WI38 (cell line): ENCODE measurements around the gene CTSZ.

Experiments used
- H3K4me3 ChIP-seq: 2 replicates; pipeline ENCODE4 v1.5.1; 2011; ENCODE audit warnings: low read depth, mild to moderate bottlenecking, control low read depth, low read length
- TF ChIP-seq, protein P1 (sequence below): IDR thresholded peaks from 2 replicates; pipeline ENCODE4 v1.5.1; 2012; ENCODE audit warnings: low read depth, mild to moderate bottlenecking, control low read depth, low read length

CTSZ gene

DNA sequence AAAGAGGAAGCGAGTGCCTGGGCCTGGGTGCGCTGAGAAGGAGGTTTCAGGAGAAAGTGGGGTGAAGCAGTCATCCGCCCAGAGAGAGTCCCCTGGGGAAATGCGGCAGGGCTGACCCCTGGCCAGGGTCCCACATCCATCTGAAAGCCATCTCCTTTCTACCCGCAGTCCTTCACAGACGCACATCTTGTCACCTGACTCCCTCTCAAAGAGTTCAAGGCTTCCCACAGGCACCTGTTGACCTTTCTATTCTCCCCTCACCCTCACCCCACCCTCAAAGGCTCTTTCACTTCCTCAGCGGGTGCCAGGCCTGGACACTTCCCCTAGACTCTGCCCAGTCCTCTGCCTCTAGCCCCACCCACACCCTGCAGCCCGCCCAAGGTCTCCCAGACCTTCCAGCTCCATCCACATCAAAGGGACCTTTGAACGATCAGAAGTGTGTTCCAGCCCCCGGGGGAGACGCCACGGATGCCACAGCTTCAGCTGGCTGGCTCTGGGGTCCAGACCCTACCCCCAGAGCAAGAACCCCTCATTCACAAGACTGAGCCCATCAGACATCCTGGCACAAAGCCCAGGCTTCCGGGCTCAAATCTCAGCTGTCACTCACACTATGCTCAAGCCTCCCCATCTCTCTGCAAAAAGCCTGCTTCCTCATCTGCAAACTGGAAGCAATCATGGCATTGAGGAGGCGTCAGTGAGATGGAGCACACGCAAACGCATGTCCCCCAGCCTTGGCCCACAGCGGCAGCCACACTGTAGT lies 2.1 kb downstream of the CTSZ start:
- H3K4me3 ChIP-seq = no peak overlapping the region; the same call in 1 of the 2 replicates
- TF ChIP-seq, protein P1, sequence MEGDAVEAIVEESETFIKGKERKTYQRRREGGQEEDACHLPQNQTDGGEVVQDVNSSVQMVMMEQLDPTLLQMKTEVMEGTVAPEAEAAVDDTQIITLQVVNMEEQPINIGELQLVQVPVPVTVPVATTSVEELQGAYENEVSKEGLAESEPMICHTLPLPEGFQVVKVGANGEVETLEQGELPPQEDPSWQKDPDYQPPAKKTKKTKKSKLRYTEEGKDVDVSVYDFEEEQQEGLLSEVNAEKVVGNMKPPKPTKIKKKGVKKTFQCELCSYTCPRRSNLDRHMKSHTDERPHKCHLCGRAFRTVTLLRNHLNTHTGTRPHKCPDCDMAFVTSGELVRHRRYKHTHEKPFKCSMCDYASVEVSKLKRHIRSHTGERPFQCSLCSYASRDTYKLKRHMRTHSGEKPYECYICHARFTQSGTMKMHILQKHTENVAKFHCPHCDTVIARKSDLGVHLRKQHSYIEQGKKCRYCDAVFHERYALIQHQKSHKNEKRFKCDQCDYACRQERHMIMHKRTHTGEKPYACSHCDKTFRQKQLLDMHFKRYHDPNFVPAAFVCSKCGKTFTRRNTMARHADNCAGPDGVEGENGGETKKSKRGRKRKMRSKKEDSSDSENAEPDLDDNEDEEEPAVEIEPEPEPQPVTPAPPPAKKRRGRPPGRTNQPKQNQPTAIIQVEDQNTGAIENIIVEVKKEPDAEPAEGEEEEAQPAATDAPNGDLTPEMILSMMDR = no peak

DNA sequence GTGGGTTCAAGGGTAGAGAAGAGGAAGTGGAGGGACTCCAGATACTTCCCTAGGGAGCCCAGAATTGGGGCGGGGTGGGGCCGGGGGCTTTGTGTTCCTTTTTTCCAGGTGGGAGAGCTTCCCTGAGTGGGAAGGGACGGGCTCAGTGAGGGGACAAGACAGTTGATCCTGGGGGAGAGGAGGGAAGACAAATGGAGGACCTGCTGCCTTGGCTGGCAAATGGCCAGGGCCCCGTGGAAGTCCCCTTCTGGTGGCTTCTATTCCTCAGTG lies 2.6 kb downstream of the CTSZ start:
- TF ChIP-seq, protein P1 = no peak
- no peak overlapping the region for H3K4me3 ChIP-seq

DNA sequence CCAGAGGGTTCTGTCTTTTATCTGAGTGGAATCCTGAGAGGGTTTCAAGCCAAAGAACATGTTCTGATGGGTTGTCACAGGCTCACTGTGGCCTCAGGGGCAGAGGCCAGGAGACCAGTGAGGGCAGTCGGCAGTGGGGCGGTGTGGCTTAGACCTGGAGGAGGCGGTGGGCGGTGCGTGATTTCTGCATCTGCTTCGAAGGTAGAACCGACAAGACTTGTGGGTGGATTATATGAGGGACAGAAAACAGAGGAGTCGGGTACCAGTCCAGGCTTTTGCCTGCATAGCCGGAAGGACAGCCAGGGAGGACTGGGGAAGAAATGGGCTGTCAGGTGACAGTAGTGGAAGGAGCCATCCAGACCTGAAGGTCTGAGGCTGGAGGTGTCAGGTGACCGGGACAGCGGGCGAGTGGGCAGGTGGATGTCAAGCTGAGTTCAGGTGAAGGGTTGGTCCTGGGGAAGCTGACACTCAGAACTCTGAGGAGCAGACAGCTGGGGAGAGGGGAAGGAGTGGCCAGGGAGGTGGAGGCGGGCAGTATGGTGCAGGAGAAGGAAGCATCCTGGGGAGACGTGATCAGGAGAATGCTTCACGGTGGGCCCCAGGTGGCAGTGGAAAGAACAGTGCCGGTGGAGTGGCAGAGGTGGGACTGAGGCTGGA lies 3.1 kb downstream of the CTSZ start:
- TF ChIP-seq, protein P1 = no peak
- H3K4me3 ChIP-seq = no peak overlapping the region

DNA sequence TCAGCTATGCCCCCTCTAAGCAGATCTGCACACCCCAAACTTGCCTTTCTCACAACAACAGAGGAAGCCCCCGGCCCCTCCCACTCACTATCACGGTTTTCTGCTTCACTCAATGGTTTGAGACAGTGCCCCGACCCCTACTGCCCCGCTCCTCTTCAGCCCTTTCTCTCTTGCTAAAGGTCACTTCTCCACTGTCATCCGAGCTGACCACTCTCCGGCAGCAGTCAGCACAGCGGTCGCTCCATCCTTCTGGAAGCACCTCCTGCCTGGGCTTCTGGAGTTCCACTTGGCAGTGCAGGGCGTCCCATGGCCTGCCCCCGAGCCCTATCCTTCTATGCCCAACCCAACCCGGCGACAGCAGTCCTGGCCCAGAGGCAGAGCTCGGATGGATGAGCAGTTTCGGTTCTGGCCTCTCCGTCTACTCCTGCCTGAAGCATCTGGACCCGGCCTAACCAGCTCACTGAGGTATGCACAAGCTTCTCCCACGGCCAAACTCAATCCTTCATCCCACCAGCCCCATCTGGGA lies 4.1 kb downstream of the CTSZ start:
- TF ChIP-seq, protein P1 = no peak
- H3K4me3 ChIP-seq = no peak overlapping the region

DNA sequence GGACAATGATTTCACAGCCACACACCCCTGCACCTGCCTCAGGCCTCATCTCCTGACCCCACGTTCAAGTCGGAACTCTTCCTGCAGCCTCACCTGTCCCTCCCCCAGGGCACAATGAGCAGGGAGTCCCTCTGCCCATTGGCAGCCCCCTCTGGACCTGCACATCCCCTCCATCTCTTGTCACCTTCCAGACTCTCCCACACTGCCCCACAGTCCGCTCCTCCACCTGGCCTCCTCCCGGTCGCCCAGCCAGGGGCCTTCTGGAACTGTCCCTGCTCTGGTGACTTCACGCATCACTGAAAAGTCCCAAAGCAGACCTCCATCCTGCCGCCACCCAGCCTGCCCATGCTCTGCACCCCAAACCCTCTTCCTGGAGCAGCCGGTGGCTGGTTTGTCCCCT lies 4.7 kb downstream of the CTSZ start:
- H3K4me3 ChIP-seq = no peak overlapping the region
- TF ChIP-seq, protein P1 = no peak

DNA sequence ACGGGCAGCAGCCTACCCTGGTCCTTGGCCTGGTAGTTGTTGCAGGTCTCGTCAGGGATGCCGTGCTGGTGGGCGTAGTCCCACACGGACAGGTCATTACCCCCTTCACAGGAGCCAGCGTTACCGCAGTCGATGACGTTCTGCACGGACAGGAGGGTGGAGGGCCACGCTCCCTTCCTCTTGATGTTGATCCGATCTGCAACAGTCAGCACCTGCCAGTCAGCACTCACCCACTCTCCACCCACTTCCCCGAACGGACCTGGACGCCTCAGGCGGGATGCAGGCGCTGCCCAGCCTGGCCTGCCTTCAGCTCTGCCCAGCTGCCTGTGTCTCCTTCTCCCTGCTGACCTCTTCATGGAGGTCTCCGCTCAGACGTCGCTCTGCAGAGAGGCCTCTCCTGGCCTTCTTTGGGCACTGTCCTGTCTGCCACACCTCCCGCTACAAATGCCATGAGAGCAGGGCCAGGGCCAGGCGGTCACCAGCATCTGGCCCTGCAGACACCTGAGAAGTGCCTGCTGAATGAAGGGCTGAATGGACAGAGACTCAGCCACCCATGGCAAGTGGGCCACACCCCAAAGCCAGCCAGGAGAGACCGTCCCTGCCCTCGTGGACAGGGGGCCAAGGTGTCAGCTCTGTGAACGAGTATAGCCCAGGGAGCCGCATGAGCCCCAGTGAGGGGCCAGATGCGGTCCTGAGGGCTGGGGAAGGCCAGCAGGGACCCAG lies 5.4 kb downstream of the CTSZ start:
- TF ChIP-seq, protein P1 = no peak
- H3K4me3 ChIP-seq = no peak overlapping the region

DNA sequence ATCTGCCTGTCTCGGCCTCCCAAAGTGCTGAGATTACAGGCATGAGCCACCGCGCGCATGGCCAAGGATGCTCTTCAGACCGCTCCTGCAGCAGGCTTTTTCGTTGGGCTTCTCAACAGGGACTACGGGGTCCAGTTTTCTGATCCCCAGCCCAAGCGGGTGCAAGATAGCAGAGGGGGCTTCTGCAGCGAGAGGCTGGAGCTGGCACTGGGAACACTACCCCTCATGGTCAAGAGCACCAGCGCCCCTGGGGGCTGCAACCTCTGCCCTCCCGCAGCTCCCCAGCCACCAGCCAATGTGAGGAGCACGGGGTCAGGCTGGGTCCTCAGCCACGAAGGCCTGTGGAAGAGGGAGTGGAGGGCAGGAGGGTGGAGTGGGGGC lies 6.0 kb downstream of the CTSZ start:
- H3K4me3 ChIP-seq = no peak overlapping the region
- TF ChIP-seq, protein P1 = no peak
